Measurements from ENCODE around the gene PCDH17. TPM values are rescaled to one million over a fixed set of nuclear protein-coding genes. Genes with fewer than 3 reads are reported as not detected.

PCDH17 gene
- total and polyA plus RNA-seq, 2 of the 4 experiments (the other 2 are of a cell fraction): under 0.01 TPM; not detected in 1

DNA sequence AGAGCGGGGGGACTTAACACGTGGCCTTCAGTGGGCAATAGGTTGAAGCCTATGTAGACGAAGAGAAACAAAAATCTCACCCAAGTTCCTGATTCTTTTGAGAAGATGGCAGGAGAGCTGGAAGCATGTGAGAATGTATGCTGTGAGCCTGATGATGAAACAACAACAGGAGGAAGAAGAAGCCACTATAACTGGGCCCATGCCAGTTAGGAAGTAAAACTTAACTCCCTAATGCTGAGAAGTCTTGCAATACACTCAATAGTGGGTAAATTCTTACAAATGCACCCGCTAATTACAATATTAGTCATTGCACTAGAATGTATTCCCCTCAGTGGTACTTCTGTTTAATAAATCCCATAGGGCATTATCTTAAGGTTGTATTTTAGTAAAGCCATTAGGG, 9.1 kb downstream of the PCDH17 start:
- ATAC-seq (ENCODE audit: low read depth) (no peak), DNase-seq (no peak)
- H2BK5ac ChIP-seq (ENCODE audit: low read depth, low read length, poor library complexity, severe bottlenecking): no peak overlapping the region
- no peak overlapping the region for H2BK120ac ChIP-seq (ENCODE audit: low read depth, low read length)
- H2AK9ac ChIP-seq (replicated peaks; ENCODE audit: low read depth, low read length, poor library complexity): no peak overlapping the region
- H3K18ac ChIP-seq (ENCODE audit: low read depth, low read length): no peak overlapping the region
- H4K8ac ChIP-seq (ENCODE audit: low read depth in 2 of 2, low read length in 2 of 2): no peak overlapping the region
- H3K56ac ChIP-seq (ENCODE audit: extremely low read depth, insufficient read depth, low read length): no peak overlapping the region
- H3K4me3 ChIP-seq (ENCODE audit: insufficient read depth, low read depth, low read length): no peak overlapping the region
- no peaks in the 10 kb centered on the region for H3K79me1 ChIP-seq (ENCODE audit: low read depth in 1 of 2, low read length in 2 of 2)
- CTCF ChIA-PET: no interaction called here
- no TSS peak for BruUV-seq (replicated peaks)
- no peak overlapping the region for H3K14ac ChIP-seq (replicated peaks; ENCODE audit: low read depth, low read length)
- no peak overlapping the region for H2AK5ac ChIP-seq (ENCODE audit: low read depth, low read length)
- no peak overlapping the region for H3K4me2 ChIP-seq (ENCODE audit: low read depth, low read length)
- H3K23ac ChIP-seq (ENCODE audit: low read depth, low read length): no peak overlapping the region
- no peak overlapping the region for H2AFZ ChIP-seq (replicated peaks; ENCODE audit: low read length, poor library complexity)
- H3K9me1 ChIP-seq (ENCODE audit: insufficient read depth, low read length): no peaks in the 10 kb centered on the region
- no peaks in the 10 kb centered on the region for H4K20me1 ChIP-seq (ENCODE audit: insufficient read depth, low read length)
- H3K4ac ChIP-seq (ENCODE audit: low read depth, low read length): no peak overlapping the region
- H2BK20ac ChIP-seq (ENCODE audit: low read depth, low read length): no peak overlapping the region
- dilution Hi-C loops (cut with HindIII; ENCODE audit: low sequenced_read_pairs, unreplicated experiment) (no loop called here), intact Hi-C loops (cut with micrococcal nuclease) (no loop called here), in situ Hi-C loops (cut with MboI; ENCODE audit: low sequenced_read_pairs) (loop anchor here (25.0 kb wide), 1 partner anchor 1672 kb away; no protein-coding TSS in a partner anchor)
- H3K27ac ChIP-seq (ENCODE audit: insufficient read depth, low read length): no peak overlapping the region
- POLR2A ChIA-PET (ENCODE audit: unreplicated experiment): no interaction called here
- no CpG with 5 or more reads among the region's 4 CpGs for WGBS, 2 experiments (ENCODE audit: extremely low coverage in 2 of 2, insufficient read length in 1 of 2)
- H3K9ac ChIP-seq (ENCODE audit: low read depth, low read length): no peak overlapping the region
- no peak overlapping the region for H2BK15ac ChIP-seq (ENCODE audit: low read depth, low read length)
- no peak overlapping the region for H4K91ac ChIP-seq (ENCODE audit: insufficient read depth, low read depth, low read length)
- no peaks in the 10 kb centered on the region for H3K27me3 ChIP-seq (ENCODE audit: control insufficient read depth, insufficient read depth, low read length)
- H3K9me3 ChIP-seq (ENCODE audit: control insufficient read depth, insufficient read depth, low read length): no peaks in the 10 kb centered on the region
- no peaks in the 10 kb centered on the region for H3K4me1 ChIP-seq (ENCODE audit: control insufficient read depth, insufficient read depth, low read length)
- H4K5ac ChIP-seq (ENCODE audit: low read depth, low read length): no peak overlapping the region
- H3K36me3 ChIP-seq (ENCODE audit: control insufficient read depth, insufficient read depth, low read length): no peaks in the 10 kb centered on the region
- TF ChIP-seq NFE2L2 (IDR thresholded peaks at IDR 0.05; ENCODE audit: low read depth, low read length): no peak
- no peak for TF ChIP-seq SMC3 (IDR thresholded peaks at IDR 0.05; ENCODE audit: low read depth, low read length)
- TF ChIP-seq RCOR1 (IDR thresholded peaks at IDR 0.05; ENCODE audit: insufficient replicate concordance, low read length): no peak
- TF ChIP-seq BHLHE40 (IDR thresholded peaks at IDR 0.05; ENCODE audit: low read depth, low read length): no peak
- no peak for TF ChIP-seq CHD1 (IDR thresholded peaks at IDR 0.05; ENCODE audit: low read depth, low read length)
- no peak for TF ChIP-seq MAZ (IDR thresholded peaks at IDR 0.05; ENCODE audit: borderline replicate concordance, low read depth, low read length)
- TF ChIP-seq CEBPB (IDR thresholded peaks at IDR 0.05; ENCODE audit: low read depth, low read length): no peak
